K562 (cell line): ENCODE results near the gene TTC5. TPM values are rescaled to one million over a fixed set of nuclear protein-coding genes. Genes with fewer than 3 reads are reported as not detected.

Source experiments
- ATAC-seq: fragments of 200-7000 bp; cut with Tn5 transposase; 3 replicates; pipeline ENCODE4 v1.9.1; 2020; ENCODE audit warnings: moderate library complexity
- BruUV-seq: library from RNA; stranded (reverse); fragments of 400-500 nt; replicated peaks from 2 replicates; lab custom pipeline; 2021; lab: Mats Ljungman, UMichigan
- CTCF ChIA-PET: fragments of 300-600 bp; formaldehyde crosslinking; extraction: SDS; loops from one replicate; lab custom pipeline; 2021; ENCODE audit warnings: low intra/inter-chr PET ratio; lab: Yijun Ruan, JAX
- POLR2A ChIA-PET: fragments of 300-600, 350-650 bp; sonication (Branson Sonifier 250); formaldehyde crosslinking; extraction: SDS; loops from one replicate; lab custom pipeline; 2021; ENCODE audit warnings: antibody characterized with exemption, inconsistent platforms; lab: Yijun Ruan, JAX
- DNase-seq, 4 experiments: peaks; one replicate each; pipeline versions ENCODE4 v3.0.0 to v3.0.0-alpha.2; 2011 to 2018; ENCODE audit warnings: low spot score in 3 of 4, mixed read lengths in 3 of 4; ENCODE audit errors: extremely low read depth in 1 of 4
- FAIRE-seq: peaks from 2 replicates; lab custom pipeline; 2011; peaks lifted over from hg19 to GRCh38; lab: Jason Lieb, UNC
- H2AFZ ChIP-seq: 2 replicates; pipeline ENCODE4 v1.6.0; 2011; ENCODE audit warnings: low read depth, low read length, control low read depth, inconsistent platforms
- H3K27ac ChIP-seq: fragments of 200-600 bp; 3 replicates; pipeline ENCODE4 v1.8.0; 2011; ENCODE audit warnings: low read depth, mild to moderate bottlenecking, control low read depth, inconsistent platforms, low read length, moderate library complexity, mixed read lengths; ENCODE audit errors: extremely low read depth
- H3K27me3 ChIP-seq, 2 experiments: fragments of 300-600 bp in 1 of 2; 2 replicates in 1 of 2; 3 replicates in 1 of 2; pipeline versions ENCODE4 v1.6.0 to v1.8.0; 2011; ENCODE audit warnings: inconsistent platforms in 2 of 2, low read length in 2 of 2, mild to moderate bottlenecking in 1 of 2, mixed read lengths in 1 of 2, moderate library complexity in 1 of 2; ENCODE audit not compliant: control insufficient read depth in 2 of 2, insufficient read depth in 2 of 2
- H3K36me3 ChIP-seq: fragments of 300-600 bp; 3 replicates; pipeline ENCODE4 v1.8.0; 2011; ENCODE audit warnings: mild to moderate bottlenecking, low read length, inconsistent platforms; ENCODE audit not compliant: control insufficient read depth, insufficient read depth
- H3K4me1 ChIP-seq, 2 experiments: fragments of 200-600 bp in 1 of 2; replicated peaks in 1 of 2; 2 replicates in 1 of 2; 3 replicates in 1 of 2; pipeline versions ENCODE4 v1.5.1 to v1.8.0; 2011; ENCODE audit warnings: inconsistent platforms in 2 of 2, low read length in 2 of 2, mild to moderate bottlenecking in 1 of 2, mixed read lengths in 1 of 2, moderate library complexity in 1 of 2; ENCODE audit not compliant: control insufficient read depth in 2 of 2, insufficient read depth in 2 of 2
- H3K4me2 ChIP-seq: 2 replicates; pipeline ENCODE4 v1.6.1; 2011; ENCODE audit warnings: low read length, control low read depth, inconsistent platforms, mixed read lengths; ENCODE audit not compliant: insufficient read depth
- H3K4me3 ChIP-seq: fragments of 200-600 bp; sonication (generic), shearing (Covaris generic); 2 replicates; pipeline ENCODE4 v1.5.1; 2016; ENCODE audit warnings: control low read depth, inconsistent platforms
- H3K79me2 ChIP-seq: fragments of 200-600 bp; 3 replicates; pipeline ENCODE4 v1.8.0; 2011; ENCODE audit warnings: low read length, inconsistent platforms; ENCODE audit not compliant: control insufficient read depth, insufficient read depth
- H3K9ac ChIP-seq, 2 experiments: 2 replicates each; pipeline versions ENCODE4 v1.6.0 to v1.6.1; 2011; ENCODE audit warnings: low read depth in 2 of 2, low read length in 2 of 2, control low read depth in 1 of 2, inconsistent platforms in 1 of 2, mild to moderate bottlenecking in 1 of 2, mixed read lengths in 1 of 2; ENCODE audit not compliant: insufficient read depth in 1 of 2
- H3K9me1 ChIP-seq: one replicate; pipeline ENCODE4 v1.6.0; 2011; ENCODE audit warnings: inconsistent platforms, mild to moderate bottlenecking, low read length, moderate library complexity; ENCODE audit not compliant: control insufficient read depth, insufficient read depth
- H3K9me3 ChIP-seq: replicated peaks from 2 replicates; pipeline ENCODE4 v1.5.1; 2011; ENCODE audit warnings: low read depth, low read length, inconsistent platforms; ENCODE audit not compliant: control insufficient read depth, insufficient read depth
- H4K20me1 ChIP-seq: replicated peaks from 2 replicates; pipeline ENCODE4 v1.6.1; 2011; ENCODE audit warnings: low read length, inconsistent platforms, mixed read lengths; ENCODE audit not compliant: control insufficient read depth, insufficient read depth
- CBFA2T3 ChIP-seq: fragments of 450-650 bp; IDR thresholded peaks from 2 replicates; pipeline ENCODE4 v1.6.1; 2017
- E2F5 ChIP-seq: sonication (generic); formaldehyde crosslinking; IDR thresholded peaks from 2 replicates; pipeline ENCODE4 v1.8.0; 2022; ENCODE audit warnings: mild to moderate bottlenecking, missing genetic modification reagents
- FIP1L1 ChIP-seq: fragments of 200-400 bp; formaldehyde crosslinking; IDR thresholded peaks from 2 replicates; pipeline ENCODE4 v1.6.1; 2018; ENCODE audit warnings: mild to moderate bottlenecking, low read depth, low read length; ENCODE audit not compliant: poor library complexity, severe bottlenecking
- FOXA1 ChIP-seq: fragments of 450-650 bp; IDR thresholded peaks from 2 replicates; pipeline ENCODE4 v1.6.1; 2016; ENCODE audit warnings: mild to moderate bottlenecking, borderline replicate concordance
- FOXA3 ChIP-seq, 2 experiments: fragments of 450-650 bp in 1 of 2; sonication (generic) in 1 of 2; formaldehyde crosslinking; IDR thresholded peaks in 1 of 2; conservative IDR thresholded peaks in 1 of 2; 2 replicates each; pipeline versions ENCODE4 v1.4.0 to v1.8.0; 2020 to 2022; ENCODE audit warnings: mild to moderate bottlenecking in 2 of 2, missing genetic modification reagents in 1 of 2
- FOXJ2 ChIP-seq: fragments of 200-800 bp; sonication (Bioruptor generic); IDR thresholded peaks from 2 replicates; pipeline ENCODE4 v1.6.1; 2016; ENCODE audit warnings: missing genetic modification characterization, missing compliant biosample characterization
- NCOA1 ChIP-seq: fragments of 450-650 bp; IDR thresholded peaks from 2 replicates; pipeline ENCODE4 v1.6.1; 2016; ENCODE audit warnings: low read depth
- NFATC3 ChIP-seq: fragments of 450-650 bp; IDR thresholded peaks from 2 replicates; pipeline ENCODE4 v1.6.1; 2017; ENCODE audit warnings: mild to moderate bottlenecking
- PYGO2 ChIP-seq: fragments of 450-650 bp; IDR thresholded peaks from 2 replicates; pipeline ENCODE4 v1.6.1; 2016; ENCODE audit warnings: mild to moderate bottlenecking, missing genetic modification characterization, moderate library complexity, missing compliant biosample characterization
- SFPQ ChIP-seq: fragments of 200-400 bp; formaldehyde crosslinking; IDR thresholded peaks from 2 replicates; pipeline ENCODE4 v1.6.1; 2017; ENCODE audit warnings: mild to moderate bottlenecking, low read depth, low read length, moderate library complexity
- SIN3A ChIP-seq, 2 experiments: fragments of 150-350 bp in 1 of 2; IDR thresholded peaks; 2 replicates each; pipeline ENCODE4 v1.6.1; 2011 to 2016; ENCODE audit warnings: borderline replicate concordance in 2 of 2, low read depth in 2 of 2, low read length in 2 of 2, mild to moderate bottlenecking in 2 of 2, moderate library complexity in 2 of 2; ENCODE audit not compliant: control insufficient read depth in 1 of 2
- SMARCC2 ChIP-seq: fragments of 450-650 bp; IDR thresholded peaks from 2 replicates; pipeline ENCODE4 v1.6.1; 2017; ENCODE audit warnings: antibody characterized with exemption, moderate library complexity, mild to moderate bottlenecking, low read depth
- SREBF2 ChIP-seq: sonication (generic); formaldehyde crosslinking; IDR thresholded peaks from 2 replicates; pipeline ENCODE4 v1.4.0; 2020; ENCODE audit warnings: mild to moderate bottlenecking, missing genetic modification reagents
- ZFP1 ChIP-seq: fragments of 450-650 bp; formaldehyde crosslinking; IDR thresholded peaks from 2 replicates; pipeline ENCODE4 v1.4.0; 2020; ENCODE audit warnings: mild to moderate bottlenecking, mixed read lengths
- ZKSCAN3 ChIP-seq: fragments of 250-450 bp; sonication (Bioruptor Pico); IDR thresholded peaks from 2 replicates; pipeline ENCODE4 v1.4.0; 2020
- ZNF764 ChIP-seq: fragments of 250-450 bp; sonication (Bioruptor Pico); IDR thresholded peaks from 2 replicates; pipeline ENCODE4 v1.4.0; 2020; ENCODE audit warnings: low read depth, mild to moderate bottlenecking, moderate library complexity
- WGBS: fragments of 100-300 bp; shearing (Covaris generic); methylation state at CpG from one replicate; pipeline ENCODE4 v1.1.6; 2016; ENCODE audit warnings: low coverage, mixed read lengths; ENCODE audit not compliant: insufficient coverage; ENCODE audit errors: missing lambda C conversion rate; 5-methylcytosine and 5-hydroxymethylcytosine counted together
- in situ Hi-C: fragments of 300-500 bp; cut with MboI; formaldehyde crosslinking; loops from 4 replicates; pipeline ENCODE4 v1.15.0; 2018; ENCODE audit warnings: inconsistent platforms, mixed read lengths
- intact Hi-C: fragments of 100-400 bp; cut with micrococcal nuclease; formaldehyde crosslinking; loops from 2 replicates; pipeline ENCODE4 v1.14.2; 2022
- polyA plus RNA-seq, 8 experiments: library from polyadenylated mRNA; depleted of rRNA in 4 of 8; stranded (reverse) in 5 of 8; unstranded in 3 of 8; fragments of >200 nt; fragmentation: Nextera tagmentation in 2 of 8; fragmentation: Illumina TruSeq in 1 of 8; extraction: Ambion mirVana in 2 of 8; extraction: Trizol in 1 of 8; gene quantifications; 2 replicates each; pipeline versions ENCODE4 v1.2.1 to v1.2.3, GENCODE V29; 2011 to 2014; ENCODE audit warnings: inconsistent platforms in 1 of 8, missing spikeins in 1 of 8
- total RNA-seq, 7 experiments: library from RNA; depleted of rRNA in 6 of 7; stranded (reverse); fragments of >200 nt in 6 of 7; fragmentation: Illumina TruSeq in 2 of 7; extraction: Trizol in 2 of 7; gene quantifications; 2 replicates each; pipeline versions ENCODE4 v1.2.1 to v1.2.3, GENCODE V29; 2011 to 2021; ENCODE audit warnings: low replicate concordance in 1 of 7
- TF ChIP-seq, protein P1 (sequence below): fragments of 450-650 bp; formaldehyde crosslinking; IDR thresholded peaks from 2 replicates; pipeline ENCODE4 v1.4.0; 2020; ENCODE audit warnings: mild to moderate bottlenecking, moderate library complexity

TTC5 gene
- total and polyA plus RNA-seq, 9 of the 15 experiments (the other 6 are each of a cell fraction or from before 2014, with no cell fraction given): 4.8 to 17.1 (median 7.5) TPM

DNA sequence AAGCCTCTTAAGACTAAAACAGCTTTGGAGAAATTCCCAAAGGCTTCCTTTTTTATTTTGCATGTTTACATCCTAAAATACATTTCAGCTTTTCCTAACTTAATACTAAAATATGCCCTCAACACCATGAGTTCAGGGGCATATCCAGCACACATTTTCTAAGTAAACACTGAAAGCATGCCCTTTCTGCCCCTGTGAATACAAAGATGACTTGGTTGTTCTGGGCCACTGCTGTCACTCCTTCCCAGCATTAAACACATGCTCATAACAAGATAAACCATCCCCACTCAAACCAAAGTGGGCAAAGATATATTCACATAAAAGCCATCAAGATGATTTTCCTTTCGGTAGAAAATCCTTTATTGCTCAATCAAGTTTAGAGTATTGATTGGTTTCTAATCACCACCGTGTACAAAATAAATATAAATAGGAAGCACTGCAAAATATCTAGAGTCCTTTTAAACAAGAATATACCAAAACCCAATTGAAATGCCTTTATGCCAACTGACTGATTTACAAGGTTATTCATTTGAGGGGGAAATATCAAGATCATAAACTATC is 25.4 kb upstream of the TTC5 start (continued):
- TF ChIP-seq FOXA3 (CRISPR knock-in tag; conservative IDR thresholded peaks at IDR 0.05 in 1 of 2, IDR thresholded peaks at IDR 0.05 in 1 of 2): peak in 1 of 2 experiments; percentile 38; a peak in 1 of 4 replicates
- TF ChIP-seq CBFA2T3: peak; percentile 31; the same call in 1 of the 2 replicates
- TF ChIP-seq ZNF764: no peak
- TF ChIP-seq SFPQ: no peak
- TF ChIP-seq SIN3A (IDR thresholded peaks at IDR 0.05; ENCODE audit: borderline replicate concordance in 2 of 2, control insufficient read depth in 1 of 2, low read depth in 2 of 2, low read length in 2 of 2): peak in 1 of 2 experiments; percentile 81; a peak in 1 of 4 replicates
- TF ChIP-seq ZKSCAN3: no peak
- TF ChIP-seq SMARCC2: peak; percentile 51; the same call in 1 of the 2 replicates

GRCh38 chr14:20329355-20329754 is 23.6 kb upstream of the TTC5 start:
- in situ Hi-C loops (loop anchor here (5.0 kb wide), 1 partner anchor 283 kb away; no protein-coding TSS in a partner anchor), intact Hi-C loops (loop anchor here (5.0 kb wide), 1 partner anchor 83 kb away; the partner anchor contains the start of gene TEP1)
- no TSS peak for BruUV-seq
- H3K9me1 ChIP-seq: no peaks in the 10 kb centered on the region
- ATAC-seq: no peak
- H3K36me3 ChIP-seq: peaks cover 61% of the 10 kb centered on the region
- 35% methylated on average over 2 of the region's 2 CpGs for WGBS
- H4K20me1 ChIP-seq: no peaks in the 10 kb centered on the region; the same call in 1 of the 2 replicates
- peaks cover 85% of the 10 kb centered on the region for H3K79me2 ChIP-seq
- no peak overlapping the region for H3K27ac ChIP-seq
- H3K4me1 ChIP-seq: peaks cover 0 to 16% of the 10 kb centered on the region in 2 experiments; a peak in 2 of 5 replicates
- no peaks in the 10 kb centered on the region for H3K27me3 ChIP-seq
- H2AFZ ChIP-seq: no peak overlapping the region
- no peak overlapping the region for H3K4me2 ChIP-seq
- CTCF ChIA-PET: no interaction called here
- no peaks in the 10 kb centered on the region; the same call in 1 of the 2 replicates for H3K9me3 ChIP-seq
- no peak for DNase-seq
- H3K4me3 ChIP-seq: no peak overlapping the region
- FAIRE-seq: no peak
- no peak overlapping the region; a peak in 1 of 4 replicates for H3K9ac ChIP-seq
- POLR2A ChIA-PET: interaction anchor here (0.8 to 1.7 kb wide), 2 partner anchors 14 to 281 kb away, joined by 3 to 10 read pairs; partner anchors contain the start of gene PARP2
- TF ChIP-seq FOXA1: no peak
- TF ChIP-seq FIP1L1: no peak
- no peak for TF ChIP-seq FOXJ2 (tag)
- TF ChIP-seq NFATC3: no peak
- TF ChIP-seq NCOA1: no peak
- TF ChIP-seq, protein P1, sequence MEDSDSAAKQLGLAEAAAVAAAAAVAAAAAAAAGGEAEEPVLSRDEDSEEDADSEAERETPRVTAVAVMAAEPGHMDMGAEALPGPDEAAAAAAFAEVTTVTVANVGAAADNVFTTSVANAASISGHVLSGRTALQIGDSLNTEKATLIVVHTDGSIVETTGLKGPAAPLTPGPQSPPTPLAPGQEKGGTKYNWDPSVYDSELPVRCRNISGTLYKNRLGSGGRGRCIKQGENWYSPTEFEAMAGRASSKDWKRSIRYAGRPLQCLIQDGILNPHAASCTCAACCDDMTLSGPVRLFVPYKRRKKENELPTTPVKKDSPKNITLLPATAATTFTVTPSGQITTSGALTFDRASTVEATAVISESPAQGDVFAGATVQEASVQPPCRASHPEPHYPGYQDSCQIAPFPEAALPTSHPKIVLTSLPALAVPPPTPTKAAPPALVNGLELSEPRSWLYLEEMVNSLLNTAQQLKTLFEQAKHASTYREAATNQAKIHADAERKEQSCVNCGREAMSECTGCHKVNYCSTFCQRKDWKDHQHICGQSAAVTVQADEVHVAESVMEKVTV (CRISPR knock-in tag): no peak
- no peak for TF ChIP-seq PYGO2 (tag)
- TF ChIP-seq SREBF2: no peak
- TF ChIP-seq ZFP1: no peak
- TF ChIP-seq E2F5 (CRISPR knock-in tag): no peak
